Stimulated activated memory B cell treated with anti-CD40 and anti-IgM and Interleukin-4, amounts not matched to agents 10 μg/mL and 1 μg/mL and 100 μg/mL, for 72 hours (primary cell): ENCODE data around the gene ZNF341.
"Not testable (repeated sequence)": the region's sequence is repeated elsewhere in the genome, so short reads cannot be mapped to it uniquely, and the experiment has no call there.

ENCODE experiments used
- ATAC-seq: fragments of 150-1000 bp; cut with Tn5 transposase; 2 replicates; pipeline ENCODE4 v1.10.0; 2021
- H3K27ac Mint-ChIP-seq: one replicate; pipeline ENCODE4 v1.8.0; 2022; ENCODE audit warnings: mild to moderate bottlenecking, mixed read lengths
- H3K27me3 Mint-ChIP-seq: one replicate; pipeline ENCODE4 v1.8.0; 2022; ENCODE audit warnings: mixed read lengths
- H3K36me3 Mint-ChIP-seq: one replicate; pipeline ENCODE4 v1.8.0; 2022; ENCODE audit warnings: mixed read lengths
- H3K4me1 Mint-ChIP-seq: one replicate; pipeline ENCODE4 v1.8.0; 2022; ENCODE audit warnings: mixed read lengths
- H3K4me3 Mint-ChIP-seq: one replicate; pipeline ENCODE4 v1.8.0; 2022; ENCODE audit warnings: mild to moderate bottlenecking, moderate library complexity, mixed read lengths
- H3K9me3 Mint-ChIP-seq: one replicate; pipeline ENCODE4 v1.8.0; 2022; ENCODE audit warnings: mixed read lengths

Gene ZNF341

DNA sequence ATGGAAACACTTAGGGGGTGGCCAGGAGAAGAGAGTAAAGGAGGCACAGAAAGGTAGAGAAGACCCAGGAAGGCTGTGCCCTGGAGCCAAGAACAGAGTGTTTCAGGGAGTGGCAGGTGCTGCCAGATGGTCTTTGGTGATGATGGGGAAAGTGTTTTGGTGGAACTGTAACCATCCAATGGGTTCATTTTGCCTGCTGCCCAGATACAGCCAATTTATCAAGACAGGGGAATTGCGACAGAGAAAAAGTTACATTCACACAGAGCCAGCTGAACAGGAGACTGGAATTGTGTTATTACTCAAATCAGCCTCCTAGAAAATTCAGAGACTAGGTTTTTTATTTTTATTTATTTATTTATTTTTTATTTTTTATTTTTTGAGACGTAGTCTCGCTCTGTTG, 5.2 kb downstream of the ZNF341 start:
- peaks cover 23% of the 10 kb centered on the region for H3K4me1 Mint-ChIP-seq
- peaks cover 11% of the 10 kb centered on the region for H3K9me3 Mint-ChIP-seq
- no peak for ATAC-seq

GRCh38 chr20:33739493-33739892, 7.7 kb downstream of the ZNF341 start:
- no peak for ATAC-seq
- peaks cover 2% of the 10 kb centered on the region for H3K4me1 Mint-ChIP-seq
- H3K4me3 Mint-ChIP-seq = no peak overlapping the region
- peaks cover 11% of the 10 kb centered on the region for H3K9me3 Mint-ChIP-seq
- peaks cover 22% of the 10 kb centered on the region for H3K36me3 Mint-ChIP-seq
- H3K27me3 Mint-ChIP-seq = no peaks in the 10 kb centered on the region
- H3K27ac Mint-ChIP-seq = no peak overlapping the region

More for the DNA sequence above, 5.2 kb downstream of the ZNF341 start:
- peak overlapping the region; percentile 5 for H3K27ac Mint-ChIP-seq
- H3K36me3 Mint-ChIP-seq = peaks cover 22% of the 10 kb centered on the region
- H3K27me3 Mint-ChIP-seq = no peaks in the 10 kb centered on the region
- H3K4me3 Mint-ChIP-seq = no peak overlapping the region

- Mint-ChIP-seq H3K4me1 (no peaks in the 10 kb centered on the region), H3K27ac (no peak overlapping the region), H3K36me3 (peaks cover 25% of the 10 kb centered on the region), H3K9me3 (peaks cover 11% of the 10 kb centered on the region), H3K4me3 (no peak overlapping the region), H3K27me3 (no peaks in the 10 kb centered on the region)
- no peak for ATAC-seq
Observed at GRCh38 chr20:33740189-33740588, 8.4 kb downstream of the ZNF341 start.

- no peaks in the 10 kb centered on the region for H3K4me1 Mint-ChIP-seq
- no peaks in the 10 kb centered on the region for H3K27me3 Mint-ChIP-seq
- H3K36me3 Mint-ChIP-seq = peaks cover 33% of the 10 kb centered on the region
- H3K27ac Mint-ChIP-seq = no peak overlapping the region
- peaks cover 5% of the 10 kb centered on the region for H3K9me3 Mint-ChIP-seq
- H3K4me3 Mint-ChIP-seq = no peak overlapping the region
- no peak for ATAC-seq
Observed at GRCh38 chr20:33744181-33744580, 12.4 kb downstream of the ZNF341 start.

GRCh38 chr20:33744773-33745385, 13.1 kb downstream of the ZNF341 start:
- Mint-ChIP-seq H3K36me3 (peaks cover 33% of the 10 kb centered on the region), H3K4me1 (no peaks in the 10 kb centered on the region), H3K4me3 (no peak overlapping the region), H3K9me3 (peaks cover 5% of the 10 kb centered on the region), H3K27me3 (no peaks in the 10 kb centered on the region), H3K27ac (no peak overlapping the region)
- ATAC-seq = no peak

DNA sequence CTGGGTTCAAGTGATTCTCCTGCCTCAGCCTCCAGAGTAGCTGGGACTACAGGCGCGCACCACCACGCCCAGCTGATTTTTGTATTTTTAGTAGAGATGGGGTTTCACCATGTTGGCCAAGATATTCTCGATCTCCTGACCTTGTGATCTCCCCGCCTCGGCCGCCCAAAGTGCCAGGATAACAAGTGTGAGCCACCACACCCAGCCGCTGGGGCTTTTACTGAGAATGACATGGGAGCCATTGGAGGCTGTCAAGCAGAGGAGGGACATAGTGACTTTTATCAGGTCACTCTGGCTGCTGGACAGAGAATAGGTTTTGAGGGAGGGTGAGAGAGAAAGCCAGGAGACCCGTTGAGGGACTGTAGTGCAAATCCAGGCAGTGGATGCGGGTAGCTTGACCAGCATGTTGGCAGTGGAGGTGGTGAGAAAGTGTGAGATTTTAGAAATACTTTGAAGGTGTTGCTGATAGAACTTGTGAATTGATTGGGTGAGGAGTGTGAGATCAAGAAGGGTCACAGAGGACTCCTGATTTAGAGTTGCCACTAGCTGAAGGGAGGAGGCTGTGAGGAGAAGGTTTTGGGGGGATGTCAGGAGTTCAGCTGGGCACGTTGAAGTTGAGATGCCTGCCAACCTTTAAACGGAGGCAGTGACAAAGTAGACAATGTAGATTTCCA, 14.7 kb downstream of the ZNF341 start:
- Mint-ChIP-seq H3K9me3 (peaks cover 5% of the 10 kb centered on the region), H3K27ac (no peak overlapping the region), H3K36me3 (peaks cover 33% of the 10 kb centered on the region), H3K4me1 (no peaks in the 10 kb centered on the region), H3K27me3 (no peaks in the 10 kb centered on the region), H3K4me3 (no peak overlapping the region)
- no peak for ATAC-seq

- no peak for ATAC-seq
- Mint-ChIP-seq H3K4me3 (no peak overlapping the region), H3K9me3 (no peaks in the 10 kb centered on the region), H3K27me3 (no peaks in the 10 kb centered on the region), H3K27ac (no peak overlapping the region), H3K4me1 (peaks cover 13% of the 10 kb centered on the region), H3K36me3 (peaks cover 39% of the 10 kb centered on the region)
Observed at GRCh38 chr20:33751775-33752174, 20.0 kb downstream of the ZNF341 start.

DNA sequence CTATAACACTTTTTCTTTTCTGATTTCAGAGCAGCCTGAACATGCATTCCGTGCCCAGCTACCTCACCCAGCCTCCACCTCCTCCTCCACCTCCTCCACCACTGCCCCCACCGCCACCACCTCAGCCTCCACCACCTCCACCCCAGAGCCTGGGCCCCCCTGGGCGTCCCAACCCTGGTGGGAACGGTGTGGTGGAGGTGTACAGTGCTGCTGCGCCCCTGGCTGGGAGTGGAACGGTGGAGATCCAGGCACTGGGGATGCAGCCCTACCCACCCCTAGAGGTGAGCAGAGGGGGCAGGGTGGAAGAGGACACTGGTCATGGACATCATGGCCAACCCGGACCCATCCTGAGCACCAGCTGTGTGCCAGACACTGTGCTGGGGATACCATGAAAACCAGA, 21.3 kb downstream of the ZNF341 start:
- H3K36me3 Mint-ChIP-seq = peaks cover 45% of the 10 kb centered on the region

GRCh38 chr20:33753763-33754162, 22.0 kb downstream of the ZNF341 start:
- peaks cover 13% of the 10 kb centered on the region for H3K4me1 Mint-ChIP-seq
- no peak for ATAC-seq
- no peaks in the 10 kb centered on the region for H3K27me3 Mint-ChIP-seq
- H3K36me3 Mint-ChIP-seq = peaks cover 45% of the 10 kb centered on the region
- H3K4me3 Mint-ChIP-seq = no peak overlapping the region
- no peak overlapping the region for H3K27ac Mint-ChIP-seq
- H3K9me3 Mint-ChIP-seq = peaks cover 5% of the 10 kb centered on the region

More for the DNA sequence above, 21.3 kb downstream of the ZNF341 start:
- Mint-ChIP-seq H3K27me3 (no peaks in the 10 kb centered on the region), H3K4me1 (peaks cover 13% of the 10 kb centered on the region), H3K4me3 (no peak overlapping the region), H3K9me3 (peaks cover 5% of the 10 kb centered on the region), H3K27ac (no peak overlapping the region)
- no peak for ATAC-seq

GRCh38 chr20:33755936-33756490, 24.2 kb downstream of the ZNF341 start:
- Mint-ChIP-seq H3K27ac (peak overlapping the region; percentile 63), H3K4me1 (peaks cover 13% of the 10 kb centered on the region), H3K36me3 (peaks cover 44% of the 10 kb centered on the region)
- H3K4me3 Mint-ChIP-seq, H3K27me3 Mint-ChIP-seq, H3K9me3 Mint-ChIP-seq: not testable (repeated sequence)
- peak; percentile 71 for ATAC-seq

- Mint-ChIP-seq H3K36me3 (peaks cover 48% of the 10 kb centered on the region), H3K4me1 (peaks cover 13% of the 10 kb centered on the region), H3K27me3 (no peaks in the 10 kb centered on the region), H3K9me3 (peaks cover 5% of the 10 kb centered on the region), H3K4me3 (no peak overlapping the region), H3K27ac (no peak overlapping the region)
- no peak for ATAC-seq
Observed at GRCh38 chr20:33757046-33757445, 25.2 kb downstream of the ZNF341 start.

DNA sequence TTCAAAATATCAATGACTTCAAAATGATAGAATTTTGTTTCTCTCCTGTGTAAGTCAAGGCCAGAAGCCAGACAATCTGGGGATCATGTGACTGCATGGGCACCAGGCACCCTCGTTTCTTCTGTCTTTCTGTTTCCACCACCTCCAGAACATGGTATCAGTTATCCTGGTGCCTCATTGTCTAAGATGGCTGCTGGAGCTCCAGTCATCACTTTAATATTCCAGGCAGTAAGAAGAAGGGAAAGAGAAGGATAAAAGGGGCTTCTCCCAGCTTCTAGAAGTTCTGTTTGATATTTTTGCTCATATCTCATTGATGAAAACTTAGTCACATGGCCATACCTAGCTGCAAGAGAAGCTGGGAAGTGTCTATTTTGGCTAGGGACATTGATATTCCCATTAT, 25.7 kb downstream of the ZNF341 start:
- peaks cover 13% of the 10 kb centered on the region for H3K4me1 Mint-ChIP-seq
- ATAC-seq = no peak
- H3K9me3 Mint-ChIP-seq = peaks cover 5% of the 10 kb centered on the region
- H3K27ac Mint-ChIP-seq = no peak overlapping the region
- no peaks in the 10 kb centered on the region for H3K27me3 Mint-ChIP-seq
- no peak overlapping the region for H3K4me3 Mint-ChIP-seq
- peaks cover 52% of the 10 kb centered on the region for H3K36me3 Mint-ChIP-seq

GRCh38 chr20:33761698-33762250, 30.0 kb downstream of the ZNF341 start:
- Mint-ChIP-seq H3K4me3 (no peak overlapping the region), H3K27me3 (no peaks in the 10 kb centered on the region), H3K4me1 (peaks cover under 1% of the 10 kb centered on the region), H3K36me3 (peaks cover 47% of the 10 kb centered on the region), H3K27ac (no peak overlapping the region), H3K9me3 (peaks cover 5% of the 10 kb centered on the region)
- ATAC-seq = no peak

- no peak for ATAC-seq
- Mint-ChIP-seq H3K4me1 (no peaks in the 10 kb centered on the region), H3K36me3 (peaks cover 35% of the 10 kb centered on the region)
Observed at GRCh38 chr20:33765099-33765498, 33.3 kb downstream of the ZNF341 start.

DNA sequence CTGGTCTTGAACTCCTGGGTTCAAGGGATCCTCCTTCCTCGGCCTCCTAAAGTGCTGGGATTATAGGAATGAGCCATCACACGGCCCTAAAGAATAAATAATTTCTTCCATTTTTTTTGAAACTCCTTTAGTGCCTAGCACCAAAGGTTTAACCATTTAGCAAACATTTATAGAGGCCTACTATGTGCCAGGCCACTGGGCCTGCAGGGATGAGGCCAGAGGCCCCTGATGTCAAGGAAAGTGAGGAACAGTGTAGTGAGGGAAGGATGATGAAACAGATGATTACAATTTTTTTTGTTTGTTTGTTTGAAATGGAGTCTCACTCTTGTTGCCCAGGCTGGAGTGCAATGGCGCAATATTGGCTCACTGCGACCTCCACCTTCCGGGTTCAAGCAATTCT, 33.8 kb downstream of the ZNF341 start:
- Mint-ChIP-seq H3K27me3 (no peaks in the 10 kb centered on the region), H3K4me3 (no peak overlapping the region), H3K27ac (no peak overlapping the region), H3K4me1 (no peaks in the 10 kb centered on the region), H3K9me3 (no peaks in the 10 kb centered on the region), H3K36me3 (peaks cover 35% of the 10 kb centered on the region)
- no peak for ATAC-seq

More at GRCh38 chr20:33765099-33765498, 33.3 kb downstream of the ZNF341 start:
- Mint-ChIP-seq H3K9me3 (no peaks in the 10 kb centered on the region), H3K27me3 (no peaks in the 10 kb centered on the region), H3K27ac (no peak overlapping the region), H3K4me3 (no peak overlapping the region)

DNA sequence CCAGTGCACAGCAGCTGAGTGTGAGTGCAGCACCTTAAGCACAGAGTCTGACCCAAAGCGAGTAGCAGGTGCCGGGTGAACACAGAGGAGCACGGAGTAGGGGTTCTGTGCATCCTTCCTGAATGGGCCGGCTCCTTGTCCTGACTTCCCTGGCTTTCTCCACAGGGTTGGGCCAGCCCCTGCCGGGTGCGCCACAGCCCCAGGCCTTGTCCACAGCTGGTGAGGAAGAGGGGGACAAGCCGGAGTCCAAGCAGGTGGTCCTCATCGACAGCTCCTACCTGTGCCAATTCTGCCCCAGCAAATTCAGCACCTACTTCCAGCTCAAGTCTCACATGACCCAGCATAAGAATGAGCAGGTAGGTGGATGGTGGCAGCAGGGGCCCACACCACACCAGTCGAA, 34.9 kb downstream of the ZNF341 start:
- Mint-ChIP-seq H3K4me3 (no peak overlapping the region), H3K4me1 (no peaks in the 10 kb centered on the region), H3K9me3 (no peaks in the 10 kb centered on the region), H3K27me3 (no peaks in the 10 kb centered on the region), H3K27ac (no peak overlapping the region), H3K36me3 (peaks cover 35% of the 10 kb centered on the region)
- ATAC-seq = no peak
